Measurements from ENCODE around the gene FOXRED1. TPM values are rescaled to one million over a fixed set of nuclear protein-coding genes. Genes with fewer than 3 reads are reported as not detected.

The FOXRED1 gene
- total and polyA plus RNA-seq, 2 of the 13 experiments (the other 11 are each of a cell fraction or from before 2014, with no cell fraction given): 29.6 to 42.9 TPM

GRCh38 chr11:126282736-126283591 lies 14.0 kb downstream of the FOXRED1 start, which contains the start of gene TIRAP (continued):
- TF ChIP-seq, protein P1, sequence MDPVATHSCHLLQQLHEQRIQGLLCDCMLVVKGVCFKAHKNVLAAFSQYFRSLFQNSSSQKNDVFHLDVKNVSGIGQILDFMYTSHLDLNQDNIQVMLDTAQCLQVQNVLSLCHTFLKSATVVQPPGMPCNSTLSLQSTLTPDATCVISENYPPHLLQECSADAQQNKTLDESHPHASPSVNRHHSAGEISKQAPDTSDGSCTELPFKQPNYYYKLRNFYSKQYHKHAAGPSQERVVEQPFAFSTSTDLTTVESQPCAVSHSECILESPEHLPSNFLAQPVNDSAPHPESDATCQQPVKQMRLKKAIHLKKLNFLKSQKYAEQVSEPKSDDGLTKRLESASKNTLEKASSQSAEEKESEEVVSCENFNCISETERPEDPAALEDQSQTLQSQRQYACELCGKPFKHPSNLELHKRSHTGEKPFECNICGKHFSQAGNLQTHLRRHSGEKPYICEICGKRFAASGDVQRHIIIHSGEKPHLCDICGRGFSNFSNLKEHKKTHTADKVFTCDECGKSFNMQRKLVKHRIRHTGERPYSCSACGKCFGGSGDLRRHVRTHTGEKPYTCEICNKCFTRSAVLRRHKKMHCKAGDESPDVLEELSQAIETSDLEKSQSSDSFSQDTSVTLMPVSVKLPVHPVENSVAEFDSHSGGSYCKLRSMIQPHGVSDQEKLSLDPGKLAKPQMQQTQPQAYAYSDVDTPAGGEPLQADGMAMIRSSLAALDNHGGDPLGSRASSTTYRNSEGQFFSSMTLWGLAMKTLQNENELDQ (CRISPR knock-in tag; IDR thresholded peaks at IDR 0.05; ENCODE audit: borderline replicate concordance): no peak
- TF ChIP-seq SIN3B (IDR thresholded peaks at IDR 0.05; ENCODE audit: low read length): no peak
- TF ChIP-seq THAP9 (CRISPR knock-in tag; IDR thresholded peaks at IDR 0.05; ENCODE audit: borderline replicate concordance): peak; percentile 39; the same call in 1 of the 2 replicates
- peak; percentile 67; the same call in 1 of the 2 replicates for TF ChIP-seq ZSCAN21 (CRISPR knock-in tag; IDR thresholded peaks at IDR 0.05; ENCODE audit: borderline replicate concordance)
- TF ChIP-seq SIN3A (IDR thresholded peaks at IDR 0.05; ENCODE audit: borderline replicate concordance, low read depth, low read length): peak; percentile 64; the same call in 1 of the 2 replicates
- peak; percentile 95 for TF ChIP-seq PHF8 (CRISPR knock-in tag; IDR thresholded peaks at IDR 0.05)
- TF ChIP-seq KMT2A (CRISPR knock-in tag; IDR thresholded peaks at IDR 0.05): peak; percentile 70; the same call in 1 of the 2 replicates
- peak; percentile 74; the same call in 1 of the 2 replicates for TF ChIP-seq MED13 (CRISPR knock-in tag; IDR thresholded peaks at IDR 0.05)
- TF ChIP-seq, protein P2, sequence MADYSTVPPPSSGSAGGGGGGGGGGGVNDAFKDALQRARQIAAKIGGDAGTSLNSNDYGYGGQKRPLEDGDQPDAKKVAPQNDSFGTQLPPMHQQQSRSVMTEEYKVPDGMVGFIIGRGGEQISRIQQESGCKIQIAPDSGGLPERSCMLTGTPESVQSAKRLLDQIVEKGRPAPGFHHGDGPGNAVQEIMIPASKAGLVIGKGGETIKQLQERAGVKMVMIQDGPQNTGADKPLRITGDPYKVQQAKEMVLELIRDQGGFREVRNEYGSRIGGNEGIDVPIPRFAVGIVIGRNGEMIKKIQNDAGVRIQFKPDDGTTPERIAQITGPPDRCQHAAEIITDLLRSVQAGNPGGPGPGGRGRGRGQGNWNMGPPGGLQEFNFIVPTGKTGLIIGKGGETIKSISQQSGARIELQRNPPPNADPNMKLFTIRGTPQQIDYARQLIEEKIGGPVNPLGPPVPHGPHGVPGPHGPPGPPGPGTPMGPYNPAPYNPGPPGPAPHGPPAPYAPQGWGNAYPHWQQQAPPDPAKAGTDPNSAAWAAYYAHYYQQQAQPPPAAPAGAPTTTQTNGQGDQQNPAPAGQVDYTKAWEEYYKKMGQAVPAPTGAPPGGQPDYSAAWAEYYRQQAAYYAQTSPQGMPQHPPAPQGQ (CRISPR knock-in tag; IDR thresholded peaks at IDR 0.05; ENCODE audit: borderline replicate concordance): no peak
- peak; percentile 97 for TF ChIP-seq ZFX (CRISPR knock-in tag; IDR thresholded peaks at IDR 0.05; ENCODE audit: low read depth)
- 0 out of 2 replicates have a peak, but pooled peaks have one; percentile 42 for TF ChIP-seq HOXA5 (CRISPR knock-in tag; IDR thresholded peaks at IDR 0.05)
- TF ChIP-seq SAP130 (CRISPR knock-in tag; IDR thresholded peaks at IDR 0.05; ENCODE audit: low read depth): peak; percentile 67
- TF ChIP-seq THAP7 (CRISPR knock-in tag; IDR thresholded peaks at IDR 0.05): peak; percentile 74; the same call in 1 of the 2 replicates

Measured in HepG2 (cell line).